H9 (cell line): ENCODE results near the gene BICD1. TPM values are rescaled to one million over a fixed set of nuclear protein-coding genes. Genes with fewer than 3 reads are reported as not detected.

Source experiments
- DNase-seq: peaks from one replicate; pipeline ENCODE4 v3.0.0-alpha.2; 2017
- H2AFZ ChIP-seq: one replicate; pipeline ENCODE4 v1.6.1; 2013; ENCODE audit warnings: mild to moderate bottlenecking, low read length, control low read depth, moderate library complexity
- H2AK5ac ChIP-seq: 2 replicates; pipeline ENCODE4 v1.6.1; 2013; ENCODE audit warnings: low read length, control low read depth, mixed read lengths; ENCODE audit not compliant: insufficient read length
- H2BK120ac ChIP-seq: one replicate; pipeline ENCODE4 v1.6.1; 2013; ENCODE audit warnings: low read depth, mild to moderate bottlenecking, low read length, control low read depth, inconsistent platforms; ENCODE audit not compliant: poor library complexity, severe bottlenecking
- H2BK12ac ChIP-seq: 2 replicates; pipeline ENCODE4 v1.6.1; 2013; ENCODE audit warnings: low read length, control low read depth, mixed read lengths, low read depth; ENCODE audit not compliant: insufficient read length
- H2BK15ac ChIP-seq: 2 replicates; pipeline ENCODE4 v1.6.1; 2013; ENCODE audit warnings: low read depth, low read length, control low read depth
- H2BK20ac ChIP-seq: one replicate; pipeline ENCODE4 v1.6.1; 2013; ENCODE audit warnings: low read depth, mild to moderate bottlenecking, low read length, control low read depth, inconsistent platforms; ENCODE audit not compliant: poor library complexity, severe bottlenecking
- H2BK5ac ChIP-seq: 2 replicates; pipeline ENCODE4 v1.6.1; 2013; ENCODE audit warnings: low read length, control low read depth, mixed read lengths; ENCODE audit not compliant: insufficient read length
- H3K14ac ChIP-seq: 2 replicates; pipeline ENCODE4 v1.6.1; 2013; ENCODE audit warnings: low read length, control low read depth; ENCODE audit not compliant: insufficient read depth
- H3K18ac ChIP-seq: 2 replicates; pipeline ENCODE4 v1.6.1; 2013; ENCODE audit warnings: low read depth, mild to moderate bottlenecking, mixed read lengths, low read length, control low read depth; ENCODE audit not compliant: insufficient read length
- H3K23ac ChIP-seq: 2 replicates; pipeline ENCODE4 v1.6.1; 2013; ENCODE audit warnings: low read length, control low read depth, mixed read lengths, low read depth; ENCODE audit not compliant: insufficient read length
- H3K23me2 ChIP-seq: 2 replicates; pipeline ENCODE4 v1.6.1; 2013; ENCODE audit warnings: low read depth, mild to moderate bottlenecking, mixed read lengths, low read length, control low read depth; ENCODE audit not compliant: insufficient read length, poor library complexity, severe bottlenecking
- H3K27ac ChIP-seq: 2 replicates; pipeline ENCODE4 v1.5.1; 2013; ENCODE audit warnings: low read length, control low read depth, mixed read lengths, low read depth; ENCODE audit not compliant: insufficient read length
- H3K27me3 ChIP-seq: 2 replicates; pipeline ENCODE4 v1.6.1; 2013; ENCODE audit warnings: low read length, control low read depth, inconsistent platforms; ENCODE audit not compliant: insufficient read depth
- H3K4ac ChIP-seq: 2 replicates; pipeline ENCODE4 v1.6.1; 2013; ENCODE audit warnings: low read depth, mild to moderate bottlenecking, control low read depth, inconsistent platforms, low read length, moderate library complexity
- H3K4me1 ChIP-seq: 2 replicates; pipeline ENCODE4 v1.6.1; 2013; ENCODE audit warnings: low read length, control low read depth, inconsistent platforms; ENCODE audit not compliant: insufficient read depth
- H3K4me2 ChIP-seq: 2 replicates; pipeline ENCODE4 v1.6.1; 2013; ENCODE audit warnings: low read length, control low read depth, mixed read lengths; ENCODE audit not compliant: insufficient read length, insufficient read depth
- H3K56ac ChIP-seq: 2 replicates; pipeline ENCODE4 v1.6.1; 2013; ENCODE audit warnings: low read depth, mild to moderate bottlenecking, mixed read lengths, low read length, control low read depth; ENCODE audit not compliant: insufficient read length
- H3K79me1 ChIP-seq: 2 replicates; pipeline ENCODE4 v1.6.1; 2013; ENCODE audit warnings: low read depth, mild to moderate bottlenecking, moderate library complexity, low read length, control low read depth, inconsistent platforms; ENCODE audit not compliant: insufficient read depth, poor library complexity, severe bottlenecking
- H3K79me2 ChIP-seq: 2 replicates; pipeline ENCODE4 v1.6.1; 2013; ENCODE audit warnings: low read length, control low read depth, inconsistent platforms; ENCODE audit not compliant: insufficient read depth
- H3K9ac ChIP-seq: 2 replicates; pipeline ENCODE4 v1.6.1; 2013; ENCODE audit warnings: low read length, control low read depth, mixed read lengths; ENCODE audit not compliant: insufficient read length; ENCODE audit errors: extremely low read depth
- H3K9me3 ChIP-seq: one replicate; pipeline ENCODE4 v1.6.1; 2013; ENCODE audit warnings: low read depth, low read length, inconsistent platforms; ENCODE audit not compliant: control insufficient read depth
- H3T11ph ChIP-seq: one replicate; pipeline ENCODE4 v1.6.1; 2013; ENCODE audit warnings: mild to moderate bottlenecking, low read length, control low read depth, inconsistent platforms
- H4K20me1 ChIP-seq: one replicate; pipeline ENCODE4 v1.6.1; 2013; ENCODE audit not compliant: control insufficient read depth, insufficient read length, insufficient read depth
- H4K5ac ChIP-seq: 2 replicates; pipeline ENCODE4 v1.6.1; 2013; ENCODE audit warnings: low read depth, mild to moderate bottlenecking, mixed read lengths, low read length, control low read depth; ENCODE audit not compliant: insufficient read length
- H4K8ac ChIP-seq: replicated peaks from 2 replicates; pipeline ENCODE4 v1.6.1; 2013; ENCODE audit warnings: low read length, control low read depth, mixed read lengths, low read depth; ENCODE audit not compliant: insufficient read length
- H4K91ac ChIP-seq: 2 replicates; pipeline ENCODE4 v1.6.1; 2013; ENCODE audit warnings: low read depth, mild to moderate bottlenecking, moderate library complexity, mixed read lengths, low read length, control low read depth; ENCODE audit not compliant: insufficient read length
- H3K27ac Mint-ChIP-seq, 3 experiments: 2 replicates in 2 of 3; 3 replicates in 1 of 3; pipeline ENCODE4 v1.8.0; 2020 to 2021; ENCODE audit warnings: mixed read lengths in 3 of 3, mild to moderate bottlenecking in 1 of 3, moderate library complexity in 1 of 3
- H3K27me3 Mint-ChIP-seq: 2 replicates; pipeline ENCODE4 v1.8.0; 2021; ENCODE audit warnings: low read depth, mild to moderate bottlenecking, moderate library complexity, mixed read lengths
- H3K36me3 Mint-ChIP-seq, 3 experiments: 2 replicates in 2 of 3; 3 replicates in 1 of 3; pipeline ENCODE4 v1.8.0; 2020 to 2021; ENCODE audit warnings: low read depth in 3 of 3, mixed read lengths in 3 of 3; ENCODE audit not compliant: insufficient read depth in 1 of 3
- H3K4me1 Mint-ChIP-seq, 2 experiments: 2 replicates each; pipeline ENCODE4 v1.8.0; 2020; ENCODE audit warnings: mixed read lengths in 2 of 2
- H3K4me3 Mint-ChIP-seq, 2 experiments: 2 replicates in 1 of 2; 3 replicates in 1 of 2; pipeline ENCODE4 v1.8.0; 2020 to 2021; ENCODE audit warnings: mild to moderate bottlenecking in 2 of 2, mixed read lengths in 2 of 2, moderate library complexity in 1 of 2
- H3K9me3 Mint-ChIP-seq, 2 experiments: 2 replicates in 1 of 2; 3 replicates in 1 of 2; pipeline ENCODE4 v1.8.0; 2020; ENCODE audit warnings: mild to moderate bottlenecking in 2 of 2, mixed read lengths in 2 of 2, moderate library complexity in 1 of 2
- WGBS: extraction: QIAGEN DNeasy Blood & Tissue Kit; methylation state at CpG from one replicate; pipeline ENCODE4 v1.1.7; 2013; ENCODE audit warnings: missing lambda C conversion rate, low lambda C conversion rate, mixed read lengths; ENCODE audit not compliant: insufficient read length; ENCODE audit errors: extremely low coverage; 5-methylcytosine and 5-hydroxymethylcytosine counted together
- total RNA-seq: library from RNA; stranded (reverse); gene quantifications from 2 replicates; pipeline ENCODE4 v1.2.1, GENCODE V29; 2021
- TF ChIP-seq, protein P1 (sequence below): fragments of 200-600 bp; sonication (generic); conservative IDR thresholded peaks from 3 replicates; pipeline ENCODE4 v1.8.0; 2021; ENCODE audit warnings: antibody characterized with exemption, mild to moderate bottlenecking

BICD1 gene
- total RNA-seq, 1 experiment from 2014 or later = 134 TPM

DNA sequence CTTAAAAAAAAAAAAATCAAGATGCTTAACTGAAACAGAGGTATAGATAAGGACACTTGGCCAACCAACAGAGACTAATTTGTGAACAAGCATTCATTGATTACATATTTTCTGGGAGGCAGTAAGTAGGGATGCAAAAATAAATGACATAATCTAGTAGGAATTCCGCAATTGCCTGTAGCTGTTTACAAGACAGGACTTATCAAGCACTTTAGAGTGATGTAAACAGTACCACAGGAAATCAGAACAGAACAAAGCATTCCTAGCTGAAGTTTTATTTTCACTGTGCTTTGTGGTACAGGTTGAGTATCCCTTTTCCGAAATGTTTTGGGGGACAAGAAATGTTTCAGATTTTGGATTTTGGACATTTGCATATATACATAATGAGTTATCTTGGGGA lies 224.5 kb downstream of the BICD1 start:
- no peak overlapping the region for H3K4me2 ChIP-seq
- no peaks in the 10 kb centered on the region for H3K27me3 Mint-ChIP-seq

More for the DNA sequence above, 224.5 kb downstream of the BICD1 start:
- Histone ChIP-seq H3K14ac (no peak overlapping the region), H3K18ac (no peak overlapping the region), H3T11ph (no peak overlapping the region), H2BK12ac (no peak overlapping the region), H3K9ac (no peak overlapping the region), H3K79me2 (no peaks in the 10 kb centered on the region), H4K8ac (no peak overlapping the region), H3K9me3 (no peaks in the 10 kb centered on the region), H3K56ac (no peak overlapping the region), H4K5ac (no peak overlapping the region), H3K4me1 (no peaks in the 10 kb centered on the region), H3K23ac (no peak overlapping the region), H3K4ac (no peak overlapping the region), H4K91ac (no peak overlapping the region), H2BK120ac (no peak overlapping the region), H3K27ac (no peak overlapping the region), H2BK15ac (no peak overlapping the region), H3K23me2 (no peaks in the 10 kb centered on the region), H2BK5ac (no peak overlapping the region), H3K27me3 (no peaks in the 10 kb centered on the region), H2AFZ (no peak overlapping the region), H3K79me1 (no peaks in the 10 kb centered on the region), H2AK5ac (no peak overlapping the region), H2BK20ac (no peak overlapping the region), H4K20me1 (no peaks in the 10 kb centered on the region)
- H3K27ac Mint-ChIP-seq = no peak overlapping the region; a peak in 1 of 7 replicates
- H3K4me1 Mint-ChIP-seq = peaks cover 6% of the 10 kb centered on the region in 2 experiments; a peak in 2 of 4 replicates
- DNase-seq = no peak
- H3K4me3 Mint-ChIP-seq = no peak overlapping the region
- TF ChIP-seq, protein P1, sequence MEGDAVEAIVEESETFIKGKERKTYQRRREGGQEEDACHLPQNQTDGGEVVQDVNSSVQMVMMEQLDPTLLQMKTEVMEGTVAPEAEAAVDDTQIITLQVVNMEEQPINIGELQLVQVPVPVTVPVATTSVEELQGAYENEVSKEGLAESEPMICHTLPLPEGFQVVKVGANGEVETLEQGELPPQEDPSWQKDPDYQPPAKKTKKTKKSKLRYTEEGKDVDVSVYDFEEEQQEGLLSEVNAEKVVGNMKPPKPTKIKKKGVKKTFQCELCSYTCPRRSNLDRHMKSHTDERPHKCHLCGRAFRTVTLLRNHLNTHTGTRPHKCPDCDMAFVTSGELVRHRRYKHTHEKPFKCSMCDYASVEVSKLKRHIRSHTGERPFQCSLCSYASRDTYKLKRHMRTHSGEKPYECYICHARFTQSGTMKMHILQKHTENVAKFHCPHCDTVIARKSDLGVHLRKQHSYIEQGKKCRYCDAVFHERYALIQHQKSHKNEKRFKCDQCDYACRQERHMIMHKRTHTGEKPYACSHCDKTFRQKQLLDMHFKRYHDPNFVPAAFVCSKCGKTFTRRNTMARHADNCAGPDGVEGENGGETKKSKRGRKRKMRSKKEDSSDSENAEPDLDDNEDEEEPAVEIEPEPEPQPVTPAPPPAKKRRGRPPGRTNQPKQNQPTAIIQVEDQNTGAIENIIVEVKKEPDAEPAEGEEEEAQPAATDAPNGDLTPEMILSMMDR = no peak
- H3K9me3 Mint-ChIP-seq = no peaks in the 10 kb centered on the region
- peaks cover 12 to 50% (median 29%) of the 10 kb centered on the region in 3 experiments; a peak in 6 of 7 replicates for H3K36me3 Mint-ChIP-seq
- no CpG with 5 or more reads among the region's 2 CpGs for WGBS
